GM21447 (cell line): Measurements from ENCODE around the gene RALGPS2.
"Not testable (repeated sequence)": the region's sequence is repeated elsewhere in the genome, so short reads cannot be mapped to it uniquely, and the experiment has no call there.

Experiments used
- ATAC-seq: cut with Tn5 transposase; IDR thresholded peaks from one replicate; pipeline ENCODE4 v1.9.1; 2021; ENCODE audit not compliant: unreplicated experiment

Gene RALGPS2

DNA sequence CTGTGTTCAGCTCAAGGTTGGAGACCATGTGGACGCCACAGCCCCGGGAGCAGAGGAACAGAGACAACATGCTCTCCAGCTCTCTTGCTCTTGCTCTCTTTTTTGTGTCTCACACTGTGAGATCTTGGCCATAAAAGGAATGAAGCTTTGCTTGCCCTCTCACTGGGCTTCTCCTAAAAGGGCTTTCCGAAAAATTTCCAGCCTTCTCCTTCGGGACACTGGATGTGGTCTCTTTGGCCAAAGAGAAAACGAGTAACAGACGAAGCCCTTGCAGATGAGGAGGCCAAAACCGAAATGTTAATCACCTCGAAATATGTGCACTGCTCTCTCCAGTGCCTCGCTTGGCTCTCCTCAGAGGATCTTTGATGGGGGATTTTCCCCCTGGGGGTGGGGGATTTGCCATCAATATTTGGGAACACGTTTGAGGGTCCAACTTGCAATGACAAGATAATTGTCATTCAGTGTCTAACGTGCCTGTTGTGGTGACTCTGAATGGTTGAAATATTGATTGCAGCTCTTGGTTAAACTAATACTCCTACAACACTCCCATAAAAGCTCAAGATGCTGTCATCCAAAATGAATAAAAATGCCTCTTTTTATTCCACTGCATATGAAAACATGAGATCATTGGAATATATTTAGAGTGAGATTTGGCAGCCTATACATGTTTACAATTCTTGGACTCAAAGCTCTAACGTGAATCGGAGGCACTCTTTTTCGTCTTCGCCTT lies 214.5 kb downstream of the RALGPS2 start:
- ATAC-seq = no peak

DNA sequence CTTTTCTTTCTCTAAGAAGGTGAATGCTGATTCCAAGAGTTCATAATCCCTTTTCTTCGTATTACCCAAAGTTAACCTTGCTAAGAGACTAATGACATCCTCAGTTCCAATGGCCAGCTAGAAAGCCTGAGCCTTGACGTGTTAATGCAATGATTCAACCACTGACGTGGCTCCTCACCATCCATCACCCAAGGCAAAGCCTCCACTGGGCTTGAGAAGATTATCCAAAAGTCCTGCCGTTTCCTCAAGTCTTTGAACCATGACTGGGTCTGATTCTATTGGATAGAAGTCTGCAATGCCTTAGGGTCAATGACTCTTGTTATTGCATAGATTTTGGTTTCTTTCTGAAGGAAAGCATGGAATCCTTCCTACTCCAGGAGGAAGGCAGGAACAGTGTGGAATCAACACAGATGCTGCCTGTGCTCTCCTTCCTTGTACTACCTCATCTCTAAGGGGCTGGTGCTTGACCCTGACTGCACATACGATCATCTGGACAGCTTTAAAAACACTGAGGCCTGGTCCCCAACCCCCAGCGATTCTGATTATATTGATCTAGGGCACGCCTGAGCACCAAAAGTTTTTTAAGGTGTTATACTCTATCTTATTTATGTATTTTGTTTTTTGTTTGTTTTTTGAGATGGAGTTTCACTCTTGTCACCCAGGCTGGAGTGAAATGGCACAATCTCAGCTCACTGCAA lies 215.2 kb downstream of the RALGPS2 start:
- ATAC-seq = no peak

GRCh38 chr1:178941261-178941689 lies 216.2 kb downstream of the RALGPS2 start:
- ATAC-seq = no peak

DNA sequence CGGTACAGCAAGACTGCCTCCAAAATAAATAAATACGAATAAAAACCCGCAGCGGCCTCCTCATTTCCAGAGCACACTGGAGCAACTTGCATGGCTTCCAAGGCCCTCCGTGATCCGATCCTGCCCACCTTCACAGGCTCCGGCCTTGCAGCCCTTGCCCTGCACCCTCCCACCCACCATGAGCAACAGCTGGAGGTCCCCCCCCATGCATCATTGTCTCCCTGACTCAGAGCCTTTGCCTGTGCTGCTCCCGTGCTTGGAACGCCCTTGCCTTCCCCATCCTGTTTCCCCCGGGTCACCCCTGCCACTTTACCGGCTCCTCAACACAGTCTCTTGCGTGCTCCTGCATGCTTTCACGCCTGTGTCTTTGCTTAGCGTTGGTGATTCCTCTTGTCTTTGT lies 216.8 kb downstream of the RALGPS2 start:
- no peak for ATAC-seq

- ATAC-seq = no peak
Observed at GRCh38 chr1:178942285-178943198, 217.5 kb downstream of the RALGPS2 start.

DNA sequence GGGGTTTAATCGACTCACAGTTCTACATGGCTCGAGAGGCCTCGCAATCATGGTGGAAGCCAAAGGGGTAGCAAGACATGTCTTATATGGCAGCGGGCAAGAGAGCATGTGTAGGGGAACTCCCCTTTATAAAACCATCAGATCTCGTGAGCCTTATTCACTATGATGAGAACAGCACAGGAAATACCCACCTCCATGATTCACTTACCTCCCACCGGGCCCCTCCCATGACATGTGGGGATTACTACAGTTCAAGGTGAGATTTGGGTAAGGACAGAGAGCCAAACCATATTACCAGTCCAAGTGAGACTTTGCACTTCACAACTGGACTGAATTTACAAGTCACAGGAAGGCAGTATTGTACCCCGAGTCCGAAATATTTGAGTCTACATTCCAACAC lies 219.7 kb downstream of the RALGPS2 start:
- no peak for ATAC-seq

DNA sequence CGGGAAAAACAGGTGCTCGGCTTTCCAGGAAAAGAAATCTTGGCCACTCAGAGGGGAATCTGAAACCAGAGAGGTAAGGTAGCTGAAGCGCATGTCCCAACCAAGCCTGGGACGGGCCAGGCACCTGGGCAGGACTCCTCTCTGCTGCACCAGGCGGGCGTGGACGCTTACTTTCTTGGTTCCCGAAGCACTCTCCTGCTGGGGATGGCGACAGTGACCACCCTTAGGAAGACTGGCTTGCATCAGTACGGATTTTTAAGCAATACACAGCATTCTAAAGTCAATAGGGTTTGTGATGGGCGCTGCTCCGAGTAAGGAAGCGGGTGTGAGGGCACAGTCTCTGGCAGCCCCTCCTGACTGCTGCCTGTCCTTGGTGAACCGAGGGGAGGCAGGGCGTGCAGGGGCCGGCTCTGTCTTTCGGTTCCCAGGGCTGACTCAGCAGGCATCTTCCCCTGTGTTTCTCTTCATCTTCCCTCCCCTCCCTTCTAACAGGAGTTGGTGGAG lies 220.8 kb downstream of the RALGPS2 start:
- no peak for ATAC-seq

DNA sequence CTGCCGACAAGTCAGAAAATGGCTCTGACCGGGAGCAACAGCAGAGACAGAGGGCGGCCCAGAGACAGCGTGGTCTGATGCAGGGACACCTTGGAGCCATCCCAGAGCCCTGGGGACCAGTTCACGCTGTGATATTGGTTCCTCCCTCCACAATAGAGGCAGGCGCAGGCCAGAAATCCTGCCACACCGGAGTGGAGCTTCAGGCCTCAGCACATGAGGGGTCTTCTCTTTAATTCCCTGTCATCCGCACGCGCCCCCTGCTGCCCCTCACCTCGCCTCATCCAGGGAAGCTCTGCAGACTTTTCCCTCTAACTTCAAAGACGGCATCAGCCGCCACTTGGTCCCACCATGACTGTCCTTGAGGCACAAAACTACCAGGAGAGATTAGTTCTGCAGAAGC lies 221.4 kb downstream of the RALGPS2 start:
- no peak for ATAC-seq

- no peak for ATAC-seq
Observed at GRCh38 chr1:178946855-178947676, 222.0 kb downstream of the RALGPS2 start.

GRCh38 chr1:178947677-178947981 lies 222.6 kb downstream of the RALGPS2 start:
- no peak for ATAC-seq

DNA sequence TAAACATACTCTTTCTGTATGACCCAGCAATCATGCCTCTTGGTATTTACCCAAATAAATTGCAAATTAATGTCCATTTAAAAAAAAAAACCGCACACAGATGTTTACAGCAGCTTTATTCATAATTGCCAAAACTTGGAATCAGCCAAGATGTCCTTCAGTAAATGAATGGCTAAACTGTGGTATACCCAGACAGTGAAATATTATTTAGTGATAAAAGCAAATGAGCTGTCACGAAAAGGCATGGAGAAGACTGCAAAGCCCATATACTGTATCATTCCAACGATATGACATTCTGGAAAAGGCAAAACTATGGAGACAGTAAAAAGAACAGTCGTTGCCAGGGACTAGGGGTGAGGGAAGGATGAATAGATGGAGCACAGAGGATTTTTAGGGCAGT lies 223.6 kb downstream of the RALGPS2 start:
- ATAC-seq = no peak

GRCh38 chr1:178949866-178950265 lies 224.8 kb downstream of the RALGPS2 start:
- ATAC-seq = not testable (repeated sequence)

DNA sequence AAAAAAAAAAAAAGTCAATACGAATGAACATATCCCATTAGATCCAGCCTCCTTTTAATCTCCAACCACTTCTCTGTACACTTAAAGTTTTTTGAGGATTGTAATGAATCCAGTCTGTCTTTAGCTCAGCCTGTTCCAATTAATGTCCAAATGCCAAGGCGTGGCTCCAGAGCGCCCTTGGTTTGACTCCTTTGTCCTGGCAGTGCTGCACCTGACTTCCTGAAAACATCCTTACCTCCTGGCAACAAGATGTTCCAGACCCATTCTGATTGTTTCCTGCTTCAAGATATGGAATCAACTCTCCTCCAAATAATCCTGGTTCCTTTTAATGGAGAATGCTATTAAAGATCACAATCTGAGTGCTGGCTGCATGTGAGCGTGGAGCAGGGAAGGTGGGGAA lies 226.6 kb downstream of the RALGPS2 start:
- no peak for ATAC-seq

DNA sequence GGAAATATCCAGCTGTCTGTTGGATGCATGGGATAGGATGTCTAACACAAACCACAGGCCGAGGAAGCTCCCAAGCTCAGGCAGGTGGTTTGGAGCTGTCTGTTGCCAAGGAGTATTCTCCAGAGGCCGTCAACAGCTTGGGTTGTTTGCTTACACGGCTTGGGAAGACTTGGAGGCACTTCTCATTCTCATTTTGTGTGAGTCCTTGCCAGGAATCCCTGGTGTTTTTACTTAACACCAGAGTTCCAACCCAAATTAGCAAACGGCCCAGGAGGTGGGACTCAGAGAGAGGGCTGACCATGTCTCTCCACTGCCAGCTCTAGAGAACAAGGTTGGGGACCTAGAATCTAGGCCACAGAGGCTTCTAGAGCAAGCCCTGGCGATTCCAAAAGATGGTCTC lies 228.0 kb downstream of the RALGPS2 start:
- ATAC-seq = no peak

GRCh38 chr1:178953538-178954324 lies 228.7 kb downstream of the RALGPS2 start:
- no peak for ATAC-seq

DNA sequence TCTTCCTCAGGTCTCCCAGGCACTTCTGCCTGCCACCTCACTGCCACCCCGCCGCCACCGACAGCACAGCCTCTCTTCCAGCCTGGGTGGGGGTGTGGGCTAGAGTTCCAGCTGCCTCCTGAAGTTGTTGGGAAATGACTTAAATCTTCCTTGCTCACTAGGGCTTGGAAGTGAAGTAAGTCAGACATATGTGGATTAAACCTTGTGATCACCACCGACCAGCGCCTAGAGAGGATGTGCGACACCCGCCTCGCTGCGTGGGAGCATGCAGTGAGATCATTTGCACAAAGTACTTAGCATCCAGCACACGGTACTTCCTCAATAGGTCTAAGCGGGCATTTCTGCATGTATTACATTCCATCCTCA lies 229.3 kb downstream of the RALGPS2 start:
- no peak for ATAC-seq

DNA sequence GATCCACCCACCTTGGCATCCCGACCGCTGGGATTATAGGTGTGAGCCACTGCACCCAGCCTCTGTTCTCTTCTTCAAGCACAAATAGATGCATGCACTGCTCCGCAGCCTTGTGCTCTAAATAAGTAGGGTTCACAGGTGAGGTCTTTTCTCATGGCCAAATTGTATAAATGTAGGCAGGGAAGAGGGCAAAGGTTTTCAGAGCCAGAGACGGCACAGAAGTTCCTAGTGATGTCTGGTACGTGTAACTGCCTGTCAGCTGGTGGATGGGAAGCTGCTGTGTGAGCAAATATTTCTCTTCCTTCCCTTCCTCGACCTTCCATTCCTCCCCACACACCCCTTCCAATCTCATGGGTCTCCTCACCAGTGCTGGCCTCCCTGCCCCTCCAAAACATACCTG lies 229.9 kb downstream of the RALGPS2 start:
- no peak for ATAC-seq

GRCh38 chr1:178955391-178955954 lies 230.4 kb downstream of the RALGPS2 start:
- no peak for ATAC-seq

GRCh38 chr1:178958491-178958890 lies 233.4 kb downstream of the RALGPS2 start:
- no peak for ATAC-seq
